Measurements from ENCODE around the gene DHCR7.
"Not testable (repeated sequence)": the region's sequence is repeated elsewhere in the genome, so short reads cannot be mapped to it uniquely, and the experiment has no call there.

The DHCR7 gene

DNA sequence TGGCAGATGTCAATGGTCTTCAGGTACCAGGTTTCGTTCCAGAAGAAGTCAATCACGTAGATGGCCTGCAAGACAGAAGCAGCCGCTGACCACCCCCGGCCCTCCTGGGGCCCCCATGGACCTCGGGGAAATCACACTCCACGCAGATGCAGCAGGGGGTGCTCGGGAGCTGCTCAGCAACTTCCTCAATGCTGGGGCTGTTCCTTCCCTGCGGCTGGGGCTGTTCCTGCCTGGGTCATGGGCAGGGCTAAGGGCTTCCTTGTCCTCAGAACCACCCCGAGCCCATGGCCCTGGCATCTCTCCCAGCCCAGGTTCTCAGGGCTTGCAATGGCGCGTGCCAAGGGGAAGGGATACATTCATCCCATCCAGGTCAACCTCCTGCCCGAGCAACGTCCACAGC is 10.3 kb downstream of the DHCR7 start:
- DNase-seq (ENCODE audit: low spot score), result no peak

DNA sequence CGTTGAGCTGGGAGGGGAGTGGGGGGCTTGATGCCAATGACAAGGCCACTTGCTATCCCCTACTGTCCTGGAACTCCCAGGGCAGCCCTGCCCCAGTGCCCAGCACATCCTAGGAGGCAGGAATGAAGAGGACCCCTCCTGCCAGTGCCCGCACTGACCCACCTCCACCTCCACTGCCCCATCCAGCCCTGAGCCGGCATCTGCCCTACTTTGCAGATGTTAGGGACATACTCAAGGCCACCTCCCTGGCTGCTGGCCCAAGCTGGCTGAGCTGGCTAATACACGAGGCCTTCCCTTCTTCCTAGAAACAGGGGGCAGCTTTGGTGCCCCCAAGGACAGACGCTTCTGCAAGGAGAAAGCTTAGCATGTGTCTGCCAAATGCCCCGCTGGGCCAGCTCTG is 10.8 kb downstream of the DHCR7 start:
- DNase-seq (ENCODE audit: low spot score), result no peak

DNA sequence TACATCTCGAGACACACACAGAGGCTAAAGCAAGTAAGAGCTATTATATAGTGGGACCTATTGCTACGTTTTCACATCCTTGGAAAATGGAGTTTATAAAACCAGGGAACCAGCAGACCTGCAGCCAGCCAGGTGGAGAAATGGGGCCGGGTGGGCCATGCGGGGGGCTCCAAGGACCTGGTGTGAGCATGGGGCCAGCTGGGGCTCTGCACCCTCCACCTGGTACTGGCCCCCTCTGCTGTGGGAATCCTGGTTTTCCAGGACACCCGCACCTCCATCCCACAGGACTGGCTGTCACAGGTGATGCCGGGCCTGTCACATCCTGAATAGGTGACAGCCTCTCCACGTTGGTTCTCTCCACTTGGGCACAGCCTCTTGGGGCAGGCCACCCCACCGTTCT is 11.3 kb downstream of the DHCR7 start:
- no peak for DNase-seq (ENCODE audit: low spot score)

DNA sequence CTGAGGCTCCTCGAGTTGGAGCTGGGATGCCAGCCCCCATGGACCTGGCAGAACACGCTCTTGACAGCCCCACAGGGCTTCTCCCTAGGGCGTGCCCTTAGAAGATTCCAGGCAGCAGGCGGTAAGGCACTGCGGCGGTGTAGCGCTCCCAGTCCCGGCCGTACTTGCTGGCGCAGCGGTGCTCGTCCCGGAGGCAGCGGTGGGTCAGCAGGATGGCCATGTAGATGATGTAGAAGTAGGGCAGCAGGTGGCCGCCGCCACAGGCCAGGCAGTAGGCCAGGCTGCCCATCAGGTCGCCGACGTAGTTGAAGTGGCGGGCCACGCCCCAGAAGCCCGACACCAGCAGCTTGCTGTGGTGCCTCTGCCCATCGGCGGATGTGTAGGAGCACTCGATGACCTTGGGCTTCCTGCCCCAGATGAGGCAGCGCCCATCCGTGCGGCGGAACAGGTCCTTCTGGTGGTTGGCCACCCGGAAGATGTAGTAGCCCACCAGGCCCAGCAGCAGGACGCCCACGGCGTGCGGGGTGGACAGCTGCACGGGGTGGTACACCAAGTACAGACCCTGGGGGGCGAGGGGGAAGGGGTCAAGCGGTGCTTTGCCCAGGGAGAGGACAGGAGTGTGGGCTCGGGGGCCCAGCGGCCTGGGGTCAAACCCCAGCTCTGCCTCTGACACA is 12.8 kb downstream of the DHCR7 start:
- no peak for DNase-seq (ENCODE audit: low spot score)

DNA sequence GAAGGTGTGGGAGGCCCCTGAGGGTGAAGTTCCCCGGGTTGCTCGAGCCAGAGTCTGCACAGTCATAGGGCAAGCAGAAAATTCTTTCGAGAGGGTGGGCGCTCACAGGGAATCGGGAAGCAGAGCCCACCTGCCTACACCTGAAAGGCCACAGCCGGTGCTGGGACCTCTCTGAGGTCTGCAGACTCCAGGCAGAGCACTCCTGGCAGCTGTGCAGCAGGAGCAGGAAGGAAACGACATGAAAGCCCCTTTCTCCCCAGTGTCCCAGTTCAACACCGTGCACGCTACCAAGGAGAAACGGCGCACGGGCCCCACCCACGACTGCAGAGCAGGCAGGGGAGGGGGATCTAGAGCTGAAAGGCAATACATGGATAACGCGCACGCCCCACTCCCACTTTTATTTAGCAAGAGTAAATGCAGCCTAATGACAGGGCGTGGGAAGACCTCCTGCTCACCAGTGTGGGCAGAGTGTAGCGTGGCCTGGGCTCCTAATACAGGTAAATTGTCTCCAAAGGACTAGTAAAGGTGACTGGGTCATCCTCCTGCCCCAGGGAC is 13.5 kb downstream of the DHCR7 start:
- no peak for DNase-seq (ENCODE audit: low spot score)

DNA sequence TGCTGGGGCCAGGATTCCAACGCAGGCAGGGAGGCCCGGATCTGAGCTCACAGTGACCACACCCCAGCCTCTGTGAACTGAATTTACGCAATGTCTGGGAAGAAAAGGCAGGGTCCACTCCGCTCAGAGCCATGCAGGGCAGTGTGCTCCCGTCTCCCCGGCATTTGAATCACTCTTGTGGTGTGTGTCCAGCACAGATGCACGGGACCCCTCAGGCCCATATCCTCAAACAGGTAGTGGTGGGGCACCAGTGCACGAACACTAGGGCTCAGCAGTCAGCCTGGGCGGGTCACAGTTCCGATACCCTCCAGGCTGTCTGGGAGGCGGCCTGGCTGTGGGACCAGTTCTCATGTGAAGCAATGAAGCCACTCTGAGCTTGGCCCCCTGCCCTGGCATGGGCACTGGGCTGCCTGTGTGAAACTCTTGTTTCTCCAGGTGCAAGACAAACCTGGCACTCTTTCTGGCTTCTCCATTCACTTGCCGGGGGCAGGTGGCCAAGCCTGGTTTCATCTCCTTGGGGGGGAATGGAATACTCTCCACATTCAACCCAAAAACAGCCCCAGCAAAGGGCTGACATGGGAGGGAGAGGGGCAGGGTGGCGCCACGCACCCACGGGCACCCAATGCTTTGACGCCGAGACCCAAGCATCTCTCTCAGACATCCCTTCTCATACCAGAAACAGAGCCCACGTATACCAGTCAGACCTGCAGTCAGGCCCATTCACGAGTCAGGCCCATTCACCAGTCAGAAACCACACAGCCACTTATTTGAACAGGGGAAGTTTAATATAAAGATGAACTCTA is 14.3 kb downstream of the DHCR7 start:
- DNase-seq (ENCODE audit: low spot score), result peak; percentile 81

- no peak for DNase-seq (ENCODE audit: low spot score)
Measured at GRCh38 chr11:71432761-71433647, 15.2 kb downstream of the DHCR7 start.

GRCh38 chr11:71431271-71431670 is 16.9 kb downstream of the DHCR7 start:
- no peak for DNase-seq (ENCODE audit: low spot score)

DNA sequence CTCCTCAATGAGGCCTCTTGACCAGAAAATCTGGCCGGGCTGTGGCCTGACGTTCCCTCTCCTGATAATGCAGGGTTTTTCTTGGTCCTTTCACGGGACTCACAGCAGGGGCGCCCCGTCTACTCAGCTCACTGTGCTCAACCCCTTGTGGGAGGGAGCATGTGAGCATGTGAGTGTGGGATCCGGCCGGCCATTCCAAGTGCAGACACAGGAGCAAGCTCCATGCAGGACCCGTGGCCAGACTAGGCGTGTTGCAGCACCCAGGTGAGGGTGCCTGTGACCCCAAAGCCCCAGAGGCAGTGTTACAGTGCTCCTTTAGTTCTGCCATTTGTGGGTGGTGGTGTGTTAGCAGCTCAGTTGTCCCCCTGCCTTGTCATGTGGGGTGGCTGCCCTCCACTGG is 18.0 kb downstream of the DHCR7 start:
- DNase-seq (ENCODE audit: low spot score), result no peak

DNA sequence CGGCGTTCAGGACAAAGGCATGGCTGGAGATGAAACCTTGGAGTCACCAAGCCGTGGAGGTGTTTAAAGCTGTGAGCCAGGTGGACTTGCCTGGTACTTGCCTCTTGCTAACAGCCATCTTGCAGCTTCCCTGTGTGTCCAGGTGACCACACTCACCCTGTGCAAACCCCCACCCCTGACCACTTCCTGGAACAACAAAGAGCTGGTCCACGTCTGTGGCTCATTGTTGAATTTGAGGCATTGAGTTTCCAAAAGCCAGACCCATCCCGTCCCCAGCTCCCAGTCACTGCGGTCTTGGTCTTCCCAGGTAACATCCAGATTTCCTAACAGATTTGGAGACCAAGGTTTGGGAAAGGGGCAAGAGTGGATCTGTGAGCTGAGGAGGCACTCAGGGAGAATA is 18.5 kb downstream of the DHCR7 start:
- no peak for DNase-seq (ENCODE audit: low spot score)

DNA sequence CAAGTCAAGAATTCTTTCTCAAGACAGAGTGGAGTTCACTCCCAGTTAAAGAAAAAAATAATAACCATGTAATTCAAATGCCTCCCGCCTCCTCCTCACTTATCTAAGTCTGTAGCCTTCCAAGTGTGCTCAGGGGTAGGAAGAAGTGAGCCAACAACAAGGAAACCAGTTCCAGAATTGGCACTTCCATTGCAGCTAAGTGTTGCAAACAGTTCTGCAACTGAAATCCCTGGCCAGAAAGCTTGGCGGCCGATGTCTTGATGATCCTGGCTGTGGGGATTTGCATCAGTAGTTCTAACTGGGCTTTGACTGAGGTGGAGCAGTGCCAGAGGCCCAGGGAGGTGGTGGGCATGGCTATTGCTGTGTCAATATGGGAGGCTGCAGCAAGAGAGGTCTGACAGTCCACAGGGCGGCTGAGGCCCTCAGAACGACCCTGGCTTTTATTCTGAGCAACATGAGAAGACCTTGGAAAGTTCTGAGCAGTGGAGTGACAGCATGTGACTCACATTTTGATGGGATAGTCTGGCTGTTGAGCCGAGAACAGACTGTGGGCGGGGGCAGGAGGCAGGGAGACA is 19.2 kb downstream of the DHCR7 start:
- no peak for DNase-seq (ENCODE audit: low spot score)

- no peak for DNase-seq (ENCODE audit: low spot score)
Measured at GRCh38 chr11:71426413-71426812, 21.8 kb downstream of the DHCR7 start.

GRCh38 chr11:71425860-71426259 is 22.3 kb downstream of the DHCR7 start:
- DNase-seq (ENCODE audit: low spot score), result no peak

- no peak for DNase-seq (ENCODE audit: low spot score)
Measured at GRCh38 chr11:71425409-71425808, 22.8 kb downstream of the DHCR7 start.

GRCh38 chr11:71423181-71423790 is 24.9 kb downstream of the DHCR7 start:
- DNase-seq (ENCODE audit: low spot score), result no peak

- not testable (repeated sequence) for DNase-seq (ENCODE audit: low spot score)
Measured at GRCh38 chr11:71422318-71422717, 25.9 kb downstream of the DHCR7 start.

DNA sequence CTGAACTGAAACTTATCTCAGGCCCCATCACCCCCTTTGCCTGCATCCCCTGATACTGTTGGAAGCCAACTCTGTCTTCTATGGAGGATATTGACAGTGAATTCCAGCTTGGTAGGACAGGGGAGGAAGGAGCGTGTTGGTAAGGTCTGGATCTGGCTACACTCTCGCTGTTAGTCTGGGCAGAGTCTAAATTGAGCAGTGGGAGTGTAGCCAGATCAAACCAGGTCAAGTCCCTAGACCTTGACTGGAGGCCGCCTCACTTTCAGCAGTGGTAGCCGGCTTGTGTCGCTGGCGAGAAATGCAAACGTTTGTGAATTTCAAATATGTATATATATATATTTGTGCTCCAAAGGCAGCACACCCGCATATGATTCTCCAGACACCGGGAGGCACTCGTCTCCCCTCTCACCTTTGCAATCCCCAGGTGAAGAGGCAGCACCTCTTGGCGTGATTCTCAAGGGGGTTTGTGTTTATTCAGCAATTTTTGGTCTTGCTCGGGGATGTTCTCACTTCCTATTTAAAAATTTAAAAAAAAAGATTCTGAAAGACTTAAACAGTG is 26.7 kb downstream of the DHCR7 start:
- DNase-seq (ENCODE audit: low spot score), result no peak

DNA sequence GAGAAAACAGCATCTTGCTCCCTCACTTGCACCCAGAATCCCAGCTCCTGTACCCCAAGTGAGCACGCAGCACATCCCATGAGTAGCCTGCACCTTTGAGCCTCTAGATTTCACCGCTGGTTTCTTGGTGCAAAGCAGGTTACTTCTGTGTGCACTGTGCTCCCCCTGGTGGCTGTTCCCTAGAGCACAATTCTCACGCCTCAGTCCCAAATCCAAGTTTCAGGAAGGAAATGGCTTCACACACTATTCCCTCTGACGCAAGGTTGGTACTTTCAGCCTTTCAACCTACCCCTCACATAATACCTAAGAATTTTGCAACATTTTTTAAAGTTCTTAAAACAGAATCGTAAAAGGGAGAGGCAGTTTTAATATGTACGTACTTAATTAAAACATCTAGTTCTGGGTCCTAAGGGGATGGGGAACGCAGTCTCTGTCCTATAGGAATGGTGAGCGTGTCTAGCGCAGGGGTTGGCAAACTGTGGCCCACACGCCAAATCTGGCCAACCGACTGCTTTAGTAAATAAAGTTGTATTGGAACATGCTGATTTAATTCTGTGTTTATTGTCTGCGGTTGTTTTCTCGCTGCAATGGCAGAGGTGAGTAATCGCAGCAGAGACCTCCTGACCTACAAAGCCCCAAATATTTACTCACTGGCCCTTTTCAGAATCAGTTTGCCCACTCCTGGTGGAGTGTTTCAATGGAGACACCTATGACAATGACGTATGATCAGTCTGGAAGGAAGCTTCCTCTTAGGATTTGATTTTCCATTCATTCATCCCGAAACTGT is 27.5 kb downstream of the DHCR7 start:
- DNase-seq (ENCODE audit: low spot score), result peak; percentile 77

- DNase-seq (ENCODE audit: low spot score), result no peak
Measured at GRCh38 chr11:71418643-71419042, 29.6 kb downstream of the DHCR7 start.

- no peak for DNase-seq (ENCODE audit: low spot score)
Measured at GRCh38 chr11:71414645-71415044, 33.5 kb downstream of the DHCR7 start.

Measured in HuH-7.5 (cell line).